GM18505 (cell line): ENCODE measurements around the gene DLX2.

Experiments
- ATAC-seq: cut with Tn5 transposase; IDR thresholded peaks from one replicate; pipeline ENCODE4 v1.9.1; 2021; ENCODE audit not compliant: unreplicated experiment
- POLR2A ChIP-seq: IDR thresholded peaks from 4 replicates; pipeline ENCODE4 v1.6.1; 2011; ENCODE audit warnings: borderline replicate concordance; ENCODE audit not compliant: insufficient read depth, insufficient read length; ENCODE audit errors: extremely low read depth

DLX2 gene

DNA sequence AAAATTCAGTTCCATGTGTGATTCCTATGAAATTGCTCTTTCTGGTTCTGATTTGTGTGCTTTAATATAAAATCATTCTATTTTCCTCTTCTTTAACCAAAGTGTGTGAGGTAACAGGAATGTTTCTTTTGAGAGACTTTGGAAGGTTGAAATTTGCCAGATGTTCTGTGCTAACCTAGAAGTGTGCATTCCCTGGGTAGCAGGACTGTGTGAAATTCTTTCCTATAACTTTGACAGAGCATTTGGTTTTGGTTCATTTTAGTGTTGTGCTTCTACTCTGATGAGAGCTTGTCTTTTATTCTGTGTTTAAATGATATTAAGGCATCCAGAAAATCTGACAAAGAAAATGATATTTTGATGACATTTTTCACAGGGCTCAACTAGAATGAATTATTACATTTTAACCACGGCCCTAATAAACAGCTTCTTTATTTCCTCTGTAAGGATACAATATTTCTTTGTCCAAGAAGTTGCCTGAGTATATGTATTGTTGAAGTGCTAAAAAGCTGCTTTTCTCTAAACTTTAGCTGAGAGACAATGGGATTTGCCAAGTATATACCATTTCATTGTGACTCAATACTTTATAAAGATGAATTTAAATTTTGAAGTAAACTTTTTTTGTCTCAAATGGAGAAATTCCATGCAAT, 52.1 kb downstream of the DLX2 start:
- no peak for TF ChIP-seq POLR2A
- ATAC-seq, result no peak

DNA sequence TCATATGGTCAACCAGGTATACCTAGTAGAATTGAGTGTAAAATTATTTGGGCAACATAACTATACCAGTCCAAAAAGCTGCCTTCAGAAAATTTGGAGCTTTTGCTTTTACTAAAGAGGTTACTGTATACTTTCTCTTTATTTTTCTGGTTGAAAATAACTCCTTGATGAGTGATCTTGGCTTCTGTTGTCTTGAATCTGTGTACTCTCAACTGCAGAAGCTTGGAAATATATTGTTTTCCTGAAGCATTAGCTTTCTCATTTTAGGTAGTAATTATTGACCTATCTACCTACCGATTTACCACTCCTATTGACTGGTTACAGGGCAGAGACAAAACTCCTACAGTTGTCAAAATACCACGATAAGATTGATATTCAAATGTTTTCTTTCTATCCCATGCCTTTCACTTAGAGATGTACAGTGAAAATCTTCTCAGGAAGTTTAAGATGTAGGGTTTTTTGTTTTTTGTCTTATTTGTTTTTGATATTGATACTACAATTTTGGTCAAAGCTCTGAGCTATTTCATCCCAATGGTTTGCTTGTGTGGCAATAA, 53.1 kb downstream of the DLX2 start:
- no peak for ATAC-seq
- no peak for TF ChIP-seq POLR2A
